HEK293 (cell line): Measurements from ENCODE around the gene PCDH9.

Source experiments
- OVOL3 ChIP-seq: fragments of 450-650 bp; formaldehyde crosslinking; IDR thresholded peaks from 2 replicates; pipeline ENCODE4 v1.5.1; 2016; ENCODE audit warnings: missing biosample characterization, missing genetic modification characterization
- WT1 ChIP-seq: fragments of 450-650 bp; formaldehyde crosslinking; IDR thresholded peaks from 2 replicates; pipeline ENCODE4 v1.5.1; 2016; ENCODE audit warnings: missing biosample characterization, missing genetic modification characterization

DNA sequence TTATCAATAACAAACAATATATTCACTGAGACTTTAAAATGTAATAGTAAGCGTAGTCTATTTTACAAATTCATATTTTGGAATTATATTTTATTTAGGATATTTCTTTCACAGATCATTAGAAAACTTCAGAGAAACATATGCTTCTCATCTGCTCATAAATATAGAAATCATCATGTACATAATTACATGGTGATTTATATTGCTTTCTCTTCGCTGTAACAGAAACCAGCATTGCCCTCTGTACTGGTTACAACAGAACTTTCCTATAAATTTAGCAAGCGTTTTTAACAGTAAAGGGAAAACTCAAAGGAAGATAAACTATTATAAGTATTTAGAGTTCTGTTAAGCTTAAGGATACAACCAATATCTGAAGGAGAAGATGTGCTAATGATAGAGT lies 672.8 kb downstream of the PCDH9 start:
- no peak for TF ChIP-seq OVOL3 (tag by site-specific recombination)
- TF ChIP-seq WT1: no peak
